HCT116 (cell line): ENCODE measurements around the gene LACRT. TPM values are rescaled to one million over a fixed set of nuclear protein-coding genes. Genes with fewer than 3 reads are reported as not detected.

Source experiments
- ATAC-seq: fragments of 200-7000 bp; cut with Tn5 transposase; 2 replicates; pipeline ENCODE4 v1.9.1; 2020; ENCODE audit warnings: mild to moderate bottlenecking, moderate library complexity
- BruUV-seq: library from RNA; stranded (reverse); fragments of 400-500 nt; replicated peaks from 2 replicates; lab custom pipeline; 2021; lab: Mats Ljungman, UMichigan
- CTCF ChIA-PET: fragments of 300-600 bp; sonication (Branson Sonifier 250); formaldehyde crosslinking; loops from one replicate; lab custom pipeline; 2021; ENCODE audit warnings: antibody characterized with exemption; lab: Charles Lee
- POLR2A ChIA-PET: fragments of 300-600, 350-600 bp; sonication (Branson Sonifier 250); formaldehyde crosslinking; loops from one replicate; lab custom pipeline; 2021; ENCODE audit warnings: antibody characterized with exemption; lab: Charles Lee
- RAD21 ChIA-PET, 2 experiments: fragments of 300-600 bp; sonication (Branson Sonifier 250); formaldehyde crosslinking; loops; one replicate each; lab custom pipeline; 2023; ENCODE audit warnings: low total read pairs in 2 of 2; ENCODE audit not compliant: uncharacterized antibody in 2 of 2, unreplicated experiment in 2 of 2, low non-redundant PET in 1 of 2; lab: Charles Lee
- DNase-seq: peaks from one replicate; pipeline ENCODE4 v3.0.0-alpha.2; 2010; ENCODE audit warnings: low read depth, low spot score
- H2AFZ ChIP-seq: fragments of 200-600 bp; shearing (Covaris generic), sonication (generic); 2 replicates; pipeline ENCODE4 v1.6.1; 2017; ENCODE audit warnings: low read depth, mixed run types, mixed read lengths, antibody characterized with exemption, low read length; ENCODE audit not compliant: poor library complexity, severe bottlenecking
- H3K27ac ChIP-seq: 2 replicates; pipeline ENCODE4 v1.5.1; 2012; ENCODE audit warnings: low read depth, low read length
- H3K27me3 ChIP-seq: fragments of 200-600 bp; sonication (generic); 2 replicates; pipeline ENCODE4 v1.6.1; 2016; ENCODE audit warnings: mixed run types, low read length, mixed read lengths; ENCODE audit not compliant: insufficient read depth
- H3K36me3 ChIP-seq, 2 experiments: fragments of 200-500 bp in 1 of 2; fragments of 200-600 bp in 1 of 2; sonication (Bioruptor generic) in 1 of 2; sonication (generic) in 1 of 2; 2 replicates each; pipeline versions ENCODE4 v1.5.1 to v1.6.1; 2014 to 2016; ENCODE audit warnings: low read length in 2 of 2, inconsistent platforms in 1 of 2, mixed read lengths in 1 of 2, mixed run types in 1 of 2; ENCODE audit not compliant: insufficient read depth in 2 of 2, control insufficient read depth in 1 of 2
- H3K4me1 ChIP-seq, 2 experiments: fragments of 200-600 bp in 1 of 2; sonication (generic) in 1 of 2; 2 replicates each; pipeline versions ENCODE4 v1.5.1 to v1.6.1; 2012 to 2017; ENCODE audit warnings: low read length in 2 of 2, inconsistent platforms in 1 of 2, mild to moderate bottlenecking in 1 of 2, mixed read lengths in 1 of 2, mixed run types in 1 of 2, moderate library complexity in 1 of 2; ENCODE audit not compliant: insufficient read depth in 2 of 2, control insufficient read depth in 1 of 2
- H3K4me2 ChIP-seq: fragments of 200-600 bp; sonication (generic); 2 replicates; pipeline ENCODE4 v1.6.1; 2017; ENCODE audit warnings: mixed run types, low read length, mixed read lengths
- H3K4me3 ChIP-seq, 2 experiments: fragments of 200-600 bp in 1 of 2; sonication (generic) in 1 of 2; replicated peaks in 1 of 2; 2 replicates each; pipeline ENCODE4 v1.5.1; 2011 to 2016; ENCODE audit warnings: low read length in 2 of 2, control low read depth in 1 of 2, low read depth in 1 of 2, mild to moderate bottlenecking in 1 of 2, mixed read lengths in 1 of 2, mixed run types in 1 of 2
- H3K79me2 ChIP-seq: fragments of 200-600 bp; sonication (generic); 2 replicates; pipeline ENCODE4 v1.6.1; 2017; ENCODE audit warnings: mild to moderate bottlenecking, mixed run types, low read length, moderate library complexity, mixed read lengths; ENCODE audit not compliant: insufficient read depth
- H3K9ac ChIP-seq: fragments of 200-600 bp; sonication (generic); 2 replicates; pipeline ENCODE4 v1.6.1; 2016; ENCODE audit warnings: low read length, mixed read lengths
- H3K9me2 ChIP-seq: fragments of 200-600 bp; sonication (generic), shearing (Covaris generic); 2 replicates; pipeline ENCODE4 v1.6.1; 2017; ENCODE audit warnings: mixed run types, mild to moderate bottlenecking, moderate library complexity; ENCODE audit not compliant: insufficient read depth
- H3K9me3 ChIP-seq, 2 experiments: fragments of 200-500 bp in 1 of 2; fragments of 200-600 bp in 1 of 2; sonication (Bioruptor generic) in 1 of 2; sonication (generic) in 1 of 2; 2 replicates each; pipeline ENCODE4 v1.6.1; 2014 to 2017; ENCODE audit warnings: low read length in 2 of 2, mixed read lengths in 2 of 2, inconsistent platforms in 1 of 2, low read depth in 1 of 2, mild to moderate bottlenecking in 1 of 2, mixed run types in 1 of 2, moderate library complexity in 1 of 2; ENCODE audit not compliant: control insufficient read depth in 1 of 2, insufficient read depth in 1 of 2
- H4K20me1 ChIP-seq: fragments of 200-600 bp; sonication (generic), shearing (Covaris generic); 2 replicates; pipeline ENCODE4 v1.6.1; 2017; ENCODE audit warnings: mixed run types, mild to moderate bottlenecking, moderate library complexity; ENCODE audit not compliant: insufficient read depth
- CEBPB ChIP-seq: IDR thresholded peaks from 2 replicates; pipeline ENCODE4 v1.6.1; 2012; ENCODE audit warnings: low read depth
- ELF1 ChIP-seq: IDR thresholded peaks from 2 replicates; pipeline ENCODE4 v1.6.1; 2012; ENCODE audit warnings: low read depth, borderline replicate concordance
- JUND ChIP-seq: IDR thresholded peaks from 2 replicates; pipeline ENCODE4 v1.6.1; 2012
- POLR2A ChIP-seq: IDR thresholded peaks from 2 replicates; pipeline ENCODE4 v1.7.0; 2011; ENCODE audit warnings: borderline replicate concordance; ENCODE audit not compliant: insufficient read depth, insufficient read length; ENCODE audit errors: extremely low read depth
- POLR2AphosphoS5 ChIP-seq: IDR thresholded peaks from 2 replicates; pipeline ENCODE4 v1.6.1; 2011; ENCODE audit warnings: mild to moderate bottlenecking, low read depth, low read length, moderate library complexity
- RAD21 ChIP-seq: IDR thresholded peaks from 2 replicates; pipeline ENCODE4 v1.6.1; 2012; ENCODE audit warnings: low read depth, mild to moderate bottlenecking
- TCF7L2 ChIP-seq: IDR thresholded peaks from 2 replicates; pipeline ENCODE4 v1.7.0; 2011; ENCODE audit warnings: borderline replicate concordance, inconsistent platforms; ENCODE audit not compliant: insufficient read depth, insufficient read length; ENCODE audit errors: extremely low read depth
- intact Hi-C: fragments of 100-400 bp; cut with micrococcal nuclease; formaldehyde crosslinking; loops from 2 replicates; pipeline ENCODE4 v1.10.0; 2022
- total RNA-seq: library from RNA; stranded (reverse); gene quantifications from one replicate; pipeline ENCODE4 v1.2.1, GENCODE V29; 2021; ENCODE audit not compliant: unreplicated experiment
- TF ChIP-seq, protein P1 (sequence below), 3 experiments: fragments of 200-600 bp in 1 of 3; sonication (generic) in 1 of 3; IDR thresholded peaks in 2 of 3; conservative IDR thresholded peaks in 1 of 3; 2 replicates each; pipeline ENCODE4 v1.5.1; 2012 to 2017; ENCODE audit warnings: low read depth in 2 of 3, low read length in 2 of 3, antibody characterized with exemption in 1 of 3, borderline replicate concordance in 1 of 3, control low read depth in 1 of 3, mild to moderate bottlenecking in 1 of 3, mixed read lengths in 1 of 3, mixed run types in 1 of 3, moderate library complexity in 1 of 3; ENCODE audit not compliant: insufficient read depth in 1 of 3
- TF ChIP-seq, protein P2 (sequence below): IDR thresholded peaks from 2 replicates; pipeline ENCODE4 v1.6.1; 2012
- TF ChIP-seq, protein P3 (sequence below): IDR thresholded peaks from 2 replicates; pipeline ENCODE4 v1.6.1; 2012; ENCODE audit warnings: low read depth

Gene LACRT
- total RNA-seq, 1 experiment from 2014 or later, result not detected

DNA sequence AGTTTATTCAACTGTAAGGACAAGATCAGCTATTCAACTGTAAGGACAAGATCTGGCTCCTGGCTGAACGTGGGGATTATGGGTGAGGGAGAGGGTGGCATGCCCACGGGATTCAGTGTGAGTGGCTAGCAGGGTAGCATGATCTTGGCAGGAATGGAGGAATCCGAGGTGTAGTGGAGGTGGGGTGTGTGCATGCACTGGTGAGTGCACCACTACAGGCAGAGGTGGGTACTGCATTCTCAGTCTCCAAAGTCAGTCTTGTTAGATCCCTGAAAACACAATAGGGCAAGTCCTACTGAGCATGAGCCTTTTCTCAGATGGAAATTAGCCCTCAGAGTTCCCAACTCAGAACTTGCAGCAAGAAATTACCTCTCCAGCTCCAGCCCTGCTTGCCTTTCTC is 45.7 kb upstream of the LACRT start (continued):
- TF ChIP-seq TCF7L2, result no peak
- no peak for TF ChIP-seq POLR2A

DNA sequence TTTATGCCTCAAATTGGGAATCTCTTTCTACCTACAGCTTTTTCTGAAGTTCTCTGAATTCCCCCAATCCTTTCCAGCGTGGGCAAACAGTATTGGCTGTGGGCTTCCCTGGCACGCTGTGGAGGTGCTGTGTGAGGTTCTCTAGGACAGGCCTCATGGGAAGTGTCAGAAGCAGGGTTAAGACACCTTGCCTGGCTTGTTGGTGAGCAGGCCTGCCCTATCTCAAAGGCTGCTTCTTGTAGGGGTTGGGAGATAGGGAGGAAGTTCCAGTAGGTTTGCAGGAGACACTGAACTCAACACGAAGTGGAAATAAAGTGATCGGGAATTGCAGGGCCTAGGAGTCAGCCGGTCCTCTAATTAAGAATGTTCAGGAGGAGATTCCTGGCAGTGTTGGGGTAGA is 43.4 kb upstream of the LACRT start:
- H3K79me2 ChIP-seq, result no peaks in the 10 kb centered on the region
- ATAC-seq (no peak), DNase-seq (no peak)
- CTCF ChIA-PET, result interaction anchor here (0.6 to 1.0 kb wide), 2 partner anchors 12 to 20 kb away, joined by 3 read pairs; no protein-coding TSS in a partner anchor
- H3K4me1 ChIP-seq, result 0 out of 4 replicates have a peak, but pooled peaks cover 0 to 2% of the 10 kb centered on the region in 2 experiments
- H3K27ac ChIP-seq, result no peak overlapping the region
- H3K27me3 ChIP-seq, result peaks cover 46% of the 10 kb centered on the region
- H3K4me3 ChIP-seq, result no peak overlapping the region
- no peaks in the 10 kb centered on the region for H3K9me3 ChIP-seq
- intact Hi-C loops, result no loop called here
- no peak overlapping the region for H2AFZ ChIP-seq
- no TSS peak for BruUV-seq
- RAD21 ChIA-PET, result no interaction called here
- H3K9me2 ChIP-seq, result no peaks in the 10 kb centered on the region
- POLR2A ChIA-PET, result no interaction called here
- no peaks in the 10 kb centered on the region for H4K20me1 ChIP-seq
- no peak for TF ChIP-seq ELF1
- TF ChIP-seq POLR2AphosphoS5, result no peak
- TF ChIP-seq, protein P1, sequence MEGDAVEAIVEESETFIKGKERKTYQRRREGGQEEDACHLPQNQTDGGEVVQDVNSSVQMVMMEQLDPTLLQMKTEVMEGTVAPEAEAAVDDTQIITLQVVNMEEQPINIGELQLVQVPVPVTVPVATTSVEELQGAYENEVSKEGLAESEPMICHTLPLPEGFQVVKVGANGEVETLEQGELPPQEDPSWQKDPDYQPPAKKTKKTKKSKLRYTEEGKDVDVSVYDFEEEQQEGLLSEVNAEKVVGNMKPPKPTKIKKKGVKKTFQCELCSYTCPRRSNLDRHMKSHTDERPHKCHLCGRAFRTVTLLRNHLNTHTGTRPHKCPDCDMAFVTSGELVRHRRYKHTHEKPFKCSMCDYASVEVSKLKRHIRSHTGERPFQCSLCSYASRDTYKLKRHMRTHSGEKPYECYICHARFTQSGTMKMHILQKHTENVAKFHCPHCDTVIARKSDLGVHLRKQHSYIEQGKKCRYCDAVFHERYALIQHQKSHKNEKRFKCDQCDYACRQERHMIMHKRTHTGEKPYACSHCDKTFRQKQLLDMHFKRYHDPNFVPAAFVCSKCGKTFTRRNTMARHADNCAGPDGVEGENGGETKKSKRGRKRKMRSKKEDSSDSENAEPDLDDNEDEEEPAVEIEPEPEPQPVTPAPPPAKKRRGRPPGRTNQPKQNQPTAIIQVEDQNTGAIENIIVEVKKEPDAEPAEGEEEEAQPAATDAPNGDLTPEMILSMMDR (IDR thresholded peaks at IDR 0.05 in 2 of 3, conservative IDR thresholded peaks at IDR 0.05 in 1 of 3; ENCODE audit: borderline replicate concordance in 1 of 3, insufficient read depth in 1 of 3, low read depth in 2 of 3, low read length in 2 of 3), result no peak
- TF ChIP-seq JUND, result no peak
- no peak for TF ChIP-seq RAD21
- TF ChIP-seq, protein P2, sequence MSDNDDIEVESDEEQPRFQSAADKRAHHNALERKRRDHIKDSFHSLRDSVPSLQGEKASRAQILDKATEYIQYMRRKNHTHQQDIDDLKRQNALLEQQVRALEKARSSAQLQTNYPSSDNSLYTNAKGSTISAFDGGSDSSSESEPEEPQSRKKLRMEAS, result no peak
- no peak for TF ChIP-seq CEBPB
- TF ChIP-seq TCF7L2, result no peak
- TF ChIP-seq, protein P3, sequence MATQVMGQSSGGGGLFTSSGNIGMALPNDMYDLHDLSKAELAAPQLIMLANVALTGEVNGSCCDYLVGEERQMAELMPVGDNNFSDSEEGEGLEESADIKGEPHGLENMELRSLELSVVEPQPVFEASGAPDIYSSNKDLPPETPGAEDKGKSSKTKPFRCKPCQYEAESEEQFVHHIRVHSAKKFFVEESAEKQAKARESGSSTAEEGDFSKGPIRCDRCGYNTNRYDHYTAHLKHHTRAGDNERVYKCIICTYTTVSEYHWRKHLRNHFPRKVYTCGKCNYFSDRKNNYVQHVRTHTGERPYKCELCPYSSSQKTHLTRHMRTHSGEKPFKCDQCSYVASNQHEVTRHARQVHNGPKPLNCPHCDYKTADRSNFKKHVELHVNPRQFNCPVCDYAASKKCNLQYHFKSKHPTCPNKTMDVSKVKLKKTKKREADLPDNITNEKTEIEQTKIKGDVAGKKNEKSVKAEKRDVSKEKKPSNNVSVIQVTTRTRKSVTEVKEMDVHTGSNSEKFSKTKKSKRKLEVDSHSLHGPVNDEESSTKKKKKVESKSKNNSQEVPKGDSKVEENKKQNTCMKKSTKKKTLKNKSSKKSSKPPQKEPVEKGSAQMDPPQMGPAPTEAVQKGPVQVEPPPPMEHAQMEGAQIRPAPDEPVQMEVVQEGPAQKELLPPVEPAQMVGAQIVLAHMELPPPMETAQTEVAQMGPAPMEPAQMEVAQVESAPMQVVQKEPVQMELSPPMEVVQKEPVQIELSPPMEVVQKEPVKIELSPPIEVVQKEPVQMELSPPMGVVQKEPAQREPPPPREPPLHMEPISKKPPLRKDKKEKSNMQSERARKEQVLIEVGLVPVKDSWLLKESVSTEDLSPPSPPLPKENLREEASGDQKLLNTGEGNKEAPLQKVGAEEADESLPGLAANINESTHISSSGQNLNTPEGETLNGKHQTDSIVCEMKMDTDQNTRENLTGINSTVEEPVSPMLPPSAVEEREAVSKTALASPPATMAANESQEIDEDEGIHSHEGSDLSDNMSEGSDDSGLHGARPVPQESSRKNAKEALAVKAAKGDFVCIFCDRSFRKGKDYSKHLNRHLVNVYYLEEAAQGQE, result no peak
- TF ChIP-seq, all 23 proteins: peak for 0
- Histone ChIP-seq H3K9ac (no peak overlapping the region), H3K36me3 (no peaks in the 10 kb centered on the region), H3K4me2 (no peak overlapping the region)
